Body of pancreas (tissue), 4 donors: Measurements from ENCODE around the gene NCBP1. TPM values are rescaled to one million over a fixed set of nuclear protein-coding genes. Genes with fewer than 3 reads are reported as not detected.
A peak's percentile ranks its signal among the peaks of the same experiment; 100 is the strongest.

Experiments
- ATAC-seq: fragments of 150-250 bp; one replicate; pipeline ENCODE4 v1.9.1; 2016
- DNase-seq, 4 donors: peaks; one replicate each; pipeline ENCODE4 v3.0.0-alpha.2; 2019
- H3K27ac ChIP-seq, 4 donors: fragments of 200-600 bp; sonication (generic); 1 replicate in 3 of 4; 2 replicates in 1 of 4; pipeline versions ENCODE4 v1.5.1 to v1.6.1; 2016 to 2019; ENCODE audit warnings: mild to moderate bottlenecking in 1 of 4, mixed read lengths in 1 of 4, moderate library complexity in 1 of 4
- H3K27me3 ChIP-seq, 2 donors: fragments of 200-600 bp; sonication (generic); one replicate each; pipeline ENCODE4 v1.6.0; 2016; ENCODE audit warnings: mild to moderate bottlenecking in 1 of 2
- H3K36me3 ChIP-seq, 2 donors: fragments of 200-600 bp; sonication (generic); replicated peaks in 1 of 2; 2 replicates each; pipeline ENCODE4 v1.5.1; 2016; ENCODE audit warnings: low read depth in 2 of 2; ENCODE audit not compliant: insufficient read depth in 1 of 2
- H3K4me1 ChIP-seq: fragments of 200-600 bp; sonication (generic); one replicate; pipeline ENCODE4 v1.6.0; 2016
- H3K4me3 ChIP-seq, 2 donors: fragments of 200-600 bp; sonication (generic); 1 replicate in 1 of 2; 2 replicates in 1 of 2; pipeline ENCODE4 v1.5.1; 2016 to 2019
- H3K9me3 ChIP-seq, 3 donors: fragments of 200-600 bp; sonication (generic); 1 replicate in 2 of 3; 2 replicates in 1 of 3; pipeline ENCODE4 v1.5.1; 2016
- POLR2A ChIP-seq, 3 donors: fragments of 450-650 bp; IDR thresholded peaks; one replicate each; pipeline ENCODE4 v1.6.1; 2016; ENCODE audit warnings: antibody characterized with exemption in 3 of 3, mild to moderate bottlenecking in 2 of 3
- WGBS, 2 donors: methylation state at CpG; one replicate each; pipeline ENCODE4 v1.1.5; 2017; 5-methylcytosine and 5-hydroxymethylcytosine counted together
- intact Hi-C: fragments of 100-400 bp; cut with DNase I; formaldehyde crosslinking; loops from one replicate; pipeline ENCODE4 v1.15.1; 2023
- total RNA-seq, 2 donors: library from RNA; depleted of rRNA; stranded (reverse); fragments of >200 nt; gene quantifications; one replicate each; pipeline ENCODE4 v1.1.0, GENCODE V29; 2016
- TF ChIP-seq, protein P1 (sequence below), 7 experiments: fragments of 450-650 bp in 4 of 7; fragments of 200-600 bp in 3 of 7; sonication (generic) in 3 of 7; IDR thresholded peaks; one replicate each; pipeline ENCODE4 v1.5.1; 2016 to 2019; ENCODE audit warnings: antibody characterized with exemption in 7 of 7

NCBP1 gene
- total RNA-seq, 2 donors from 2014 or later = 11.4 to 14.5 TPM

DNA sequence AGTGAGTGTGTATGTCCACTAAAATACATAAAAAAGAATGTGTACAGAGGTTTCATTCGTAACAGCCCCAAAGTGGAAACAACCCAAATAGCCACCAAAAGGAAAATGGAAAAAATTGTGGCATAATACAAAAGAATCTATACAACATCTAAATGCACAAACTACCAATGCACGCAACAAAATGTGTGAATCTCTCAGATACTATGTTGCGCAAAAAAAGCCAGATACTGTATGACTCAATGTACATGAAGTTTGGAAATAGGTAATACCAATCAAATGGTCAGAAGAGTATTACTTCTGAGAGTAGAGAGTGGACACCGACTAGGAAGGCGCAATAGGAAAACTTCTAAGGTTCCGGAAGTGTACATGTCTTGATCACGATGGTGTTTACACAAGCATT, 61.1 kb downstream of the NCBP1 start:
- Histone ChIP-seq H3K27me3 (no peaks in the 10 kb centered on the region), H3K4me3 (no peak overlapping the region), H3K9me3 (no peaks in the 10 kb centered on the region), H3K4me1 (peaks cover 42% of the 10 kb centered on the region), H3K27ac (no peak overlapping the region), H3K36me3 (peaks cover 0 to 2% of the 10 kb centered on the region in 2 donors)
- no peak for TF ChIP-seq POLR2A (IDR thresholded peaks at IDR 0.05)
- TF ChIP-seq, protein P1, sequence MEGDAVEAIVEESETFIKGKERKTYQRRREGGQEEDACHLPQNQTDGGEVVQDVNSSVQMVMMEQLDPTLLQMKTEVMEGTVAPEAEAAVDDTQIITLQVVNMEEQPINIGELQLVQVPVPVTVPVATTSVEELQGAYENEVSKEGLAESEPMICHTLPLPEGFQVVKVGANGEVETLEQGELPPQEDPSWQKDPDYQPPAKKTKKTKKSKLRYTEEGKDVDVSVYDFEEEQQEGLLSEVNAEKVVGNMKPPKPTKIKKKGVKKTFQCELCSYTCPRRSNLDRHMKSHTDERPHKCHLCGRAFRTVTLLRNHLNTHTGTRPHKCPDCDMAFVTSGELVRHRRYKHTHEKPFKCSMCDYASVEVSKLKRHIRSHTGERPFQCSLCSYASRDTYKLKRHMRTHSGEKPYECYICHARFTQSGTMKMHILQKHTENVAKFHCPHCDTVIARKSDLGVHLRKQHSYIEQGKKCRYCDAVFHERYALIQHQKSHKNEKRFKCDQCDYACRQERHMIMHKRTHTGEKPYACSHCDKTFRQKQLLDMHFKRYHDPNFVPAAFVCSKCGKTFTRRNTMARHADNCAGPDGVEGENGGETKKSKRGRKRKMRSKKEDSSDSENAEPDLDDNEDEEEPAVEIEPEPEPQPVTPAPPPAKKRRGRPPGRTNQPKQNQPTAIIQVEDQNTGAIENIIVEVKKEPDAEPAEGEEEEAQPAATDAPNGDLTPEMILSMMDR (IDR thresholded peaks at IDR 0.05) = no peak
- DNase-seq (no peak), ATAC-seq (no peak)
- 92 to 93% methylated on average over 7 of the region's 7 CpGs for WGBS, 2 donors
- intact Hi-C loops = no loop called here

DNA sequence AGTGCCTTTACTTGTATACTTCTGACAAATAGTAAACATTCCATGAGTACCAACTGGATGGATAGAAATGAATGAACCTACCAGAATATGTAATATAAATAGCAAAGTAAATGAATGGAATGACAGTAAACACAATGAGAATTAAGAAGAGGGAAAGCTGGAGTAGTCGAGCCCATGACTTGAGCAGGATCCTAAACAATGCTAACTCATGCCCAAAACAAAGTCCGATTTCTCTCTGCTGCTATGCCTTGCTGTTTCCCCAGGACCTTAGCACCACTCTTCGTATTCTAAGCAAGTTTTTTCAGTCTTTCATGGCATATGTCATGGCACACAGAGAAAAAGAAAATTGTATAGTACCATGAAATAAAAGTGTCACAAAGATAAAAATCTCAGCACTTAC, 61.8 kb downstream of the NCBP1 start:
- DNase-seq (no peak), ATAC-seq (no peak)
- Histone ChIP-seq H3K27ac (no peak overlapping the region), H3K9me3 (no peaks in the 10 kb centered on the region), H3K27me3 (no peaks in the 10 kb centered on the region), H3K36me3 (no peaks in the 10 kb centered on the region), H3K4me3 (no peak overlapping the region), H3K4me1 (peaks cover 39% of the 10 kb centered on the region)
- intact Hi-C loops = no loop called here
- TF ChIP-seq, protein P1 (IDR thresholded peaks at IDR 0.05) = no peak
- no peak for TF ChIP-seq POLR2A (IDR thresholded peaks at IDR 0.05)
- 67 to 69% methylated on average over 3 of the region's 3 CpGs for WGBS, 2 donors

DNA sequence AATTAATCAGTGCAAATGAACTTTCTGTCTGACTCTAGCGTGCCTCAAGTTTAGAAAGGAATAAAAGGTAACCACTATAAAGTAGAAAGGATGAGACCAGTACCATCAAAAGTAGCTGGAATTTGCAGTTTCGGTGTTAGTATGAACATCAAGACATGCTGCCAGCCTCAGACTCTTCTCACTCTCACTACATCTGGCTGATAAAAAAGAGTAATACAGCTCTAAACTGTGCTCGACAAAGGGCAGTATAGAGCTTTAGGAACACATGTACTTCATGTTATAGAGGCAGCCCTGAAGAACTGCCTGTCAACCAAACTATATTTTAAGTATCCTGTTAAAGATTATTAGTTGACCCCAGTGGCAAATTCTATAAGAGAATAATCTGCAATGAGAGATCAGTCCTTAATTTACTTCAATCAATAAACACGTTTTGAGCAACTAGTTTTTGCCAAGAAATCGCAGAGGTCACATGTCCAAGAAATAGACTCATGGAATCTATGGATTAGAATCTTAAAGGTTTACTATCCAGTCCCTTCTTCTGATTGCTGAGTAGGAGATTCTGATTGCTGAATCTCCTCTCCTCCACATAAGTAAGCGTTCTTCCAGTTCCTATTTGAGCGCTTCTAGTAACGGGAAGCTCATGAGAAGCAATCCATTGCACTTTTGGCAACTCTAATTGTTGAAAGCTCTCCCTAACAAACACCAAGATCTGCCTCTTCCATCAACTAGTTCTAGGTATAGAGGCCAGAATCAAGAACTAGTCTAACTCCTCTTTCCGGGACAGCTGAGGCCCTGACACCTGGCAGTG, 62.6 kb downstream of the NCBP1 start:
- DNase-seq (no peak), ATAC-seq (no peak)
- intact Hi-C loops = no loop called here

DNA sequence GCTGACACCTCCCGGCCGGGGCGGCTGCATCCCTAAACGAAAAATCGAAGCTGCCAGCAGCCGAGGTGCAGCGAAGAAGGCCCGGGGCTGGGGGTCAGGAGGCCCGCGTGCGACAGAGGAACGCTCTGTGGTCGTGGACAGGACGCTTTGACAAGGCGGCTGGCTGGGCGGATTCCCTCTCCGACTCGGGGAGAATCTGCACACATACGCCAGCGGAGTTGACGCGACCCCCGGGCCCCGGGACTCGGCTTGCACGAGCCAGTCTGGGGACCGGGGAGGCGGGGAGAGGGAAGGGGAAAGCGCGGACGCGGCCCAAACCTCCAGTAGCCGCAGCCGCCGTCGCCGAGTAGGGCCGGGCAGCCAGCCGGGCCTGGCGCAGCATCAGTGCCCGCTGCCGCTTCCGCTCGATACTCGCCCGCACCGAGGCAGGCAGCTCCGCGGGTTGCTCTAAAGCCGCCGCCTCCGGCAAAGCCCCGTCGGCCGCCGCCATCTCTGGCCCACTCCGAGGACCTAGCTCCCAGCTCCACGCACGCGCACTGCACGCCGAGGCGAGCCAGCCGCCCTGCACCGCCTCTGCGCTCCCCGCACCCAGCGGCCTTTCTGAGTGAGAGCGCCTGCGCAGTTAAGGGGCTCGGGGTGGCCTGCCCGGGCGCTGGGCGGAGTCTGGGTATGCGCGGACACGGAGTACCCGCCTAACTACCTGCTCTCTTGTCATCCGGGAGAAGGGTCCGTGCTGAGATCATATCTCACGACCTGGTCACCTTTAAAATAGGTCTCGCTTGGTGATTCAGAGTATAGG, 63.4 kb downstream of the NCBP1 start, which contains the start of gene XPA:
Gene XPA, minus strand, starts transcription at position 538 of the 799 bp plus-strand sequence. Its CDS starts 48 bp downstream, at position 490.
- H3K27me3 ChIP-seq = no peaks in the 10 kb centered on the region
- DNase-seq = peak; percentile 96 to 98 (median 98)
- peaks cover 39% of the 10 kb centered on the region for H3K4me1 ChIP-seq
- intact Hi-C loops = no loop called here
- TF ChIP-seq, protein P1 (IDR thresholded peaks at IDR 0.05) = no peak
- TF ChIP-seq POLR2A (IDR thresholded peaks at IDR 0.05) = peak; percentile 89 to 93 (median 91)
- H3K36me3 ChIP-seq = no peaks in the 10 kb centered on the region
- H3K4me3 ChIP-seq = peak within 1 kb of the TSS; percentile 76 to 78
- H3K9me3 ChIP-seq = no peaks in the 10 kb centered on the region
- peak; percentile 99 for ATAC-seq
- 0% methylated on average over 1 to 73 of the region's 82 CpGs for WGBS, 2 donors
- peak within 1 kb of the TSS; percentile 86 to 92 (median 89) for H3K27ac ChIP-seq

More for the DNA sequence above, 62.6 kb downstream of the NCBP1 start:
- Histone ChIP-seq H3K4me3 (peak overlapping the region; percentile 76 to 78), H3K27me3 (no peaks in the 10 kb centered on the region), H3K27ac (peak overlapping the region; percentile 86 to 92 (median 89)), H3K4me1 (peaks cover 39% of the 10 kb centered on the region), H3K9me3 (no peaks in the 10 kb centered on the region), H3K36me3 (no peaks in the 10 kb centered on the region)
- TF ChIP-seq POLR2A (IDR thresholded peaks at IDR 0.05) = no peak
- TF ChIP-seq, protein P1 (IDR thresholded peaks at IDR 0.05) = no peak
- WGBS, 2 donors = 8 to 9% methylated on average over 9 of the region's 9 CpGs
